Glomerular endothelial cell (primary cell): Measurements from ENCODE around the gene LMOD3. TPM values are rescaled to one million over a fixed set of nuclear protein-coding genes. Genes with fewer than 3 reads are reported as not detected.

Source experiments
- DNase-seq: peaks from one replicate; pipeline ENCODE4 v3.0.0-alpha.2; 2011; ENCODE audit warnings: low read depth, low spot score; ENCODE audit errors: extremely low read depth
- total RNA-seq: library from RNA; depleted of rRNA; stranded (reverse); fragments of >200 nt; gene quantifications from 2 replicates; pipeline ENCODE4 v1.2.3, GENCODE V29; 2015

LMOD3 gene
- total RNA-seq, 1 donor from 2014 or later: not detected

- DNase-seq: no peak
Measured at GRCh38 chr3:69094467-69095205, 27.8 kb downstream of the LMOD3 start.

DNA sequence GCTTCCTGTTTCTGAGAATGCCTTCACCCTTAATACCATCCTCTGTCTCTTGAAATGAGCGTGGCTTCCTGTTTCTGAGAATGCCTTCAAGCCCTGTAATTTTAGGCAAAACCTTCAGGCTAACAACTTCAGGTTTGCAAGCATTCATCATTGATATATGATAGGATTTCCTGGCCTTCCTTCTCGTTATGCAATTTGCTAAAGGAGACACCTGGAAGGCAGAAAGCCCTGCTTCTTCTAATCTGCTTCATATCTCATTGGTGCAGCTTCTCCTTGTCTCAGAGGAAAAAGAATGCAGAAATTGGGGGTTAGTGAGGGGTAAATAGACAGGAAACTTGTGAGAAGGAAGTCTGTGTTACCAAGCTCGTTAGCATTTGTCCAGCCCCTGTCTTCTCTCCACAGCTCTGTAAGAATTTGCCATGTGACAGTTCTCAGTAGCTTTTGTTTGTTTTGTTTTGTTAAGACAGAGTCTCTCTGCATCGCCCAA is 30.3 kb downstream of the LMOD3 start:
- DNase-seq: no peak

DNA sequence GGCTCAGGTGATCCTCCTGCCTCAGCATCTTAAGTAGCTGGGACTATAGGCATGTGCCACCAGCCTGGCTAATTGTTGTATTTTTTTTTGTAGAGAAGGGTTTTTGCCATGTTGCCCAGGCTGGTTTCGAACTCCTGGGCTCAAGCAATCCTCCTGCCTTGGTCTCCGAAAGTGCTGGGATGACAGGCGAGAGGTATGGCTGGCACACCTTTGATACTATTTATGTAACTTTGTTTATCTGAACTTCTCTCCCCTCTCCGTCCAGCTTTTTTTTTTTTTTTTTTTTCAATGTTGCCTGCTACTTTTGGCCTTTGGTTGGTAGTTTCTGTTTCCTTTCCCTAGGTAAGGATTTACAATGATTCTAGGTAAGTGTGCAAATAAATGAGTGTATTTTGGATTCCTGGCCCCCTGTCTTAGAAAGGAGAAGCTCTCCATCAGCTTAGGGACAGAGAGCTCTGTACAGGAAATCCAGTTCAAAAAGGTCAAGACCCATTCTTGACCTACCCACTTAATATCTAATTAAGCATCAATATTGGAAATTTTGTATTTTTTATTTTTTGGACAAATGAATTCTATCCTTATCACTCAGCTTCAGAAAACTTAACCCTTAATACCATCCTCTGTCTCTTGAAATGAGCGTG is 30.9 kb downstream of the LMOD3 start:
- no peak for DNase-seq

GRCh38 chr3:69090021-69090420 is 32.4 kb downstream of the LMOD3 start:
- no peak for DNase-seq

DNA sequence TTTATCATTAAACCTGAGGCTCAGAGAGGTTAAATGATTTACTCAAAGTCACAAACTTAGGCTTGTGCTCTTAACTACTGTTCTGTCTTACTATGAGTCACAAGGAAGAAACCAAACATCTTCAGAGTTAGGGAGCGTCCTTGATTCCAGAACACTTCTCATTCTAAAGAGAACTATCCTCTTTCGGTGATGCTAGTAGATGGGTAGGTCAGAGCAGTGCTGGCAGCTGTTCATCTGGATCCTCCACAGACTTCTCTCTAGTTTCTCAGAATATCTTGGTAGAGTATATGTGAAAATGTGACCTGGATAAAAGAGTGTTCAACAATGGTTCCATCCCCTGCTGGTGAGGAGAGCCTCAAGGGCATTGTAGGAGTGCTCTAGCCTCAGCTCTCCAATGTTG is 34.3 kb downstream of the LMOD3 start:
- no peak for DNase-seq

DNA sequence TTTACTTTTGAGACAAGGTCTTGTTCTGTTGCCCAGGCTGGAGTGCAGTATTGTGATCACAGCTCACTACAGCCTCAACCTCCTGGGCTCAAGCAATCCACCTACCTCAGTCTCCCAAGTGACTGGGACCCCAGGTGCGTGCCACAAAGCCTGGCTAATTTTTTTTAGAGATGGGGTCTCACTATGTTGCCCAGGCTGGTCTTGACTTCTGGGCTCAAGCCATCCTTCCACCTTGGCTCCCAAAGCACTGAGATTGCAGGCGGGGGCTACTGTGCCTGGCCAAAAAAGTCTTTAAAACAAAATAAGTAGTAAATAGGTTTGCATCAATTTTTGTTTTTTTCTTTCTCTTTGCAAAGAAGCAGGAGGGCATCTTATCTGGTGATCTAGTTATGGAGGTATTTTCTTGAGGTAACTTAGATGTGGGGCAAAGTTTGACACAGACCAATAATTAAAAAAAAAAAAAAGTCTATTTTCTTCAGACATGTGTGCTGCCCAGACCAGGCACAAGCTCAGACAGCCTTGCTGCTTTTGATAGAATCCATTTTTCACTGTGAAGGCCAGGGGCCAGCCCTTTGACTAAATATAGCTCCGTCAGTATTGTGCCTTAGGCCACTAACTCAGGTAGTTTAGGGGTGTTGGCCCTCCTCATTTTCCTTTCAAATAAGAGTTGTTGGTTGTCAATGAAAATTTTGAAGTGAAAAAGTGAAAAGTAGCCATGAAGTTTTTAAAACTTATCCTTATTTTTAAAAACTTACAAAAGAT is 35.2 kb downstream of the LMOD3 start:
- DNase-seq: no peak

GRCh38 chr3:69085833-69086722 is 36.3 kb downstream of the LMOD3 start:
- peak; percentile 83 for DNase-seq

DNA sequence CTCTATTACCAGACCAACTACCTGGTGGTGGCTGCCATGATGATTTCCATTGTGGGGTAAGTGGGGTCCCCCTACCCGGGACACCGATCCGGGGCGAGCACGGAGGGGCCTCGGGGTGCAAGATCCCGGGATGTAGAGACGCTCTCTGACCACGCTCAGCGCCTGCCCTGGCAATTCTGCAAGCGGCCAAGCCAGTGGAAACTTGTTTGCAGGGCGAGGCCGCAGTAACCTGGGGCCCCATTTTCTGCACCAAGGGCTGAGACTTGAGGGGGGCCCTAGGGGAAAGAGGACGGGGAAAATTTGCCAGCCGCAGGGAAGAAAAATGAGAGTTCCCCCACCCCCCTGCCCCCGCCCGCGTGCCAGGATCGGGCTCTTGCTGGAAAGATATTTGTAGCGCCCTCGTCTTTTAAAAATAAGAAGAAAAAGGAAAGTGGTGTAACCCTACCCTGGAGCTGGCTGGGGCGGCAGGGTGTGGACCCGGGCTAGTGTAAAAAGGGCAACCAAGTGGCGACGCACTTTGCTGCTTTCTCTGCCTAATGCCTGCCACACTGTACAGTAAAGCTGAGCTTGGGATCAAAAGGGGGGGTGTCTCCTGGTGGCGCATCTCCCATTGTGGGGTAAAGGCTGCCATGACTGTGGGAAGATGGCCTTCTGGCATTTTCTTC is 37.1 kb downstream of the LMOD3 start:
- DNase-seq: no peak

- peak; percentile 63 for DNase-seq
Measured at GRCh38 chr3:69084326-69085167, 37.8 kb downstream of the LMOD3 start, which contains the start of gene ARL6IP5. ARL6IP5 (plus strand) TSS chr3:69084937; CDS start chr3:69085048, 111 bp downstream.

DNA sequence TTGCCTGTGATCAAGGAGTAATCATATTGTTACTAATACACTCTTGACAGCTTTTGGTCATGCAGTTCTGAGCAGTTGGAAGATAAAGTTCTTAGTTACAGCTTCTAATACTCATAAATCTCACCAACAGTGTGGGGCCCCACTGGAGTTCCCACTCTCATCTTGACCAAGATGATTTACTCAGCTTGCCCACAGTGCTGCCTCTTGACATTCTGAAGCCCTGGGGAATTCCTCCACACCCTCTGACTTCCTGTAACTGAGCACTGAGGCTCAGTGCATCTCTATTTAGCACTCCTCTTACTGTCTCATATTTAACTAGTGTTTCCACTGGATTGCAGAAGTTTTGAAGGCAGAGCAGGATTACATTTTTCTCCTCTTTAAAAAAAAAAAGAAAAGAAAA is 39.6 kb downstream of the LMOD3 start:
- DNase-seq: no peak

GRCh38 chr3:69082361-69082760 is 40.0 kb downstream of the LMOD3 start:
- DNase-seq: no peak

- no peak for DNase-seq
Measured at GRCh38 chr3:69081583-69082262, 40.7 kb downstream of the LMOD3 start.

DNA sequence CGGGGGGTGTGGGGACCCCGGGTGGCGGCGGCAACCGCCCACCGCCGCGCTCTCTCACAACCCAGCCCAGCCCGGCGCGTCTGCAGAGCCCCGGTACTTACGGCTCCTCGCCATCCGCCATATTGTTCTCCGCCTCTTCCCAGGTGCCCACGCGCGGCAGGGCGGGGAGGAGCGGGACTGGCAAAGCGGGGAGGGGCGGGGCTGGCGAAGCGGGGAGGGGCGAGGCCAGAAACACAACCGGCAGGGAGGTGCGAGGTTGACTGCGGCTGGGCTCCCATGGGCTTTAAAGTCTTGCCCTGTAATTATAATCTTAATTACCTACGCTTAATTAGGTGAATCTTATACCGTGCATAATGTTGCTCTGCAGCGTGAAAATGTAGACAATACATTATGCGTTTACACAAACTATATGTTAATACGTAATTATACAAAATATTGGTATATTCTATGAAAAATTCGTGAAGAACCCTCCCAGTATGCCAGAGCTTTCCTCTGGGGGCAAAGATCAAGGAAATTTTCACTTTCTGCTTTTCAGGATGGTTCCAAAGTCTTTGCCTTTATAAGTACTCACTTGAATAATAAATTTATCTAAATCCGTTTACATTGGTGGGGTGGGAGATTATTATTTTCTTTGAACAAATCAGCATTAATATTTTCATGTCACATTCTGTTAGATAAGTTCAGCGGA is 42.0 kb downstream of the LMOD3 start, which contains the start of gene UBA3:
TSS of gene UBA3 (minus strand) at position 133 of the 688 bp plus-strand sequence. CDS start at position 121, 12 bp downstream.
- DNase-seq: no peak

DNA sequence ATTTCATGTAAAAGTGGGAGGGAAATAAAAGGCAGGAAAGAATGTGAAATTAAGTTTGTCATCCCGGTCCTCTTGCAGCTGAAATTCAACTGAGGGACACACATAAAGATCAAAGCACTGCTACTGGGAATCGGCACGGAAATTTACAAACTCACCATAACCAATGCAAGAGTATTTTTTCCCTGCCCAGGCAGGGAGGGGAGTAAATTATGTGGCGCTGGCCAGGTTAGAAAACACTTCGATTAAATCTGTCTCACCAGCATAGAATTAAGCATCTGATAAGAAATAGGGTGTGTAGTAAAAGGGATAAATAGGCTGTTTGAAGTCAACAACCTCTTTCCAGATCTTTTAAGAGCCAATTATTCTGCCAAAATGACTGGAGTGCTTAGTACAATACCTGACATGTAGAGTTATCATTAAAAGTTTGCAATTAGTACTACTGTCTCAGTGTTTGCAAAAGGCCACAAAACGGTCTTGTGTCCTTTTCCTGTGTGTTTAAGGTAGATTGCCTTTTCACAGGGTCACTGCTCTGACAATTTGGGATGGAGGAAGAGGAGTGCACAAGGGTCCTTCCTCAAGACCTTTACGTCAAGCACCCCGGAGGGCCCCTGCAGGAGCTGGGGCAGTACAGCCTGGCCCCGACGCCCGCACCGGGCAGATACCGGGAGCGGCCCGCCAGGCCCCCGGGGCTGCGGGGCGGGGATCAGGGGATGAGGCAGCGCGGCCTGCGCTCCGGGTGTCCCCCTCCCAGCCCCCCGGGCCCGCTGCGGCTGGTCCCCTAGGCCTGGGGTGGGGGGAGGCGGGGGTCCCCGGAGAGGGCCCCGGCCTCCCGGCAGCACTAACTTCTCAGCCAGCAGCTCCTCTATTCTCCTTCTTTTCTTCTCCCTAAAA is 42.9 kb downstream of the LMOD3 start:
- DNase-seq: no peak

DNA sequence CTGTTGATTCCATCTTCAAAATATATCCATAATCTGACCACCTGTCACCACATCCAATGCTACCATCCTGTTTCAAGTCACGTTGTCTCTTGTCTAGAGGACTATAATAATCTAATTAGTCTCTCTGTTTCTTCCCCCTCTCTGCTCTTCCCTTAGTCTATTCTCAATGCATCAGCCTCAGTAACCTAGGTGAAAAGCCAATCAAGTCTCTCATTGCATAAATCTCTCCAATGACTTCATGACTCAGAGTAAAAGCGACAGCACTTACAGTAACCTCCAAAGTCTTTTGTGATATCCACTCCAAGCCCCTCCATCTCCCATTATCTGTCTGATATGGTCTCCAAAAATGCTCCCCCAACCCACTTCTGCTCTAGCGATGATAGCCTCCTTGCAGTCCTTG is 49.5 kb downstream of the LMOD3 start:
- no peak for DNase-seq

DNA sequence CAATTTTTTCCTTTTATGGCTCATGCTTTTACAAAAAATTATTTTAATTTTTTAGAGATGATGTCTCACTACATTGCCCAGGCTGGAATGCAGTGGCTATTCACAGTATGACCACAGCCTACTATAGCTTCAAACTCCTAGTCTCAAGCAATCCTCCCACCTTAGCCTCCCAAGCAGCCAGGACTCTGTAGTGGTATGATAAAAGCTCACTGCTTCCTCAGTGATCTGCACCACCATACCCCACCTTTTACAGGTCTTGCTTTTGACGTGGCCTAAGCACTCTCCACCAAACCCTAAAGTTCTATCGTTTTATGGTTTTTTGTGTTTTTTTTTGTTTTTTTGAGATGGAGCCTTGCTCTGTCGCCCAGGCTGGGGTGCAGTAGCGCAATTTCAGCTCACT is 56.3 kb downstream of the LMOD3 start:
- DNase-seq: no peak
